ENCODE results near the gene KAT6B. TPM values are rescaled to one million over a fixed set of nuclear protein-coding genes. Genes with fewer than 3 reads are reported as not detected.
A peak's percentile ranks its signal among the peaks of the same experiment; 100 is the strongest.

The KAT6B gene
- total RNA-seq, 4 donors from 2014 or later: 29.1 to 159 (median 61.2) TPM

DNA sequence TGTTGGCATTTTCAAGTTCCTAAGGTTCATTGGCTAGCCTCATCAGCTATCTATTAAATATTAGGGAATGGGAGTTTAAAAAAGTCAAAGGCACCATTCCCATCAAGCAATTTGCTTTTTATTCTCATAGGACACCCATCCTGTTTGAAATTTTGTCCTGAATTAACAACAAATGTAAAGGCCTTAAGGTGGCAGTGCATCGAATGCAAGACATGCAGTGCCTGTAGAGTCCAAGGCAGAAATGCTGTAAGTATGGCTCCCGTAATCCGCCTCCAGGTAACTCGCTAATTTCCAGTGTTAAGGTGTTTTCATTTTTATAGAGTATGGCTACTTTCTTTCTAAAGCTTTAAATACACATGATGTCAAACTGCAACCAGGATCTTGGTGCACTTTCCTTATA, 143.1 kb downstream of the KAT6B start:
- intact Hi-C loops (cut with DNase I; ENCODE audit: low total_unique reads): no loop called here
- TF ChIP-seq CTCF (IDR thresholded peaks at IDR 0.05) (no peak), POLR2A (IDR thresholded peaks at IDR 0.05) (no peak)
- Histone ChIP-seq H3K27me3 (no peaks in the 10 kb centered on the region), H3K36me3 (no peaks in the 10 kb centered on the region), H3K4me1 (peaks cover 5 to 6% of the 10 kb centered on the region in 2 donors), H3K9me3 (no peaks in the 10 kb centered on the region), H3K4me3 (no peak overlapping the region), H3K27ac (no peak overlapping the region)
- no peak for DNase-seq

DNA sequence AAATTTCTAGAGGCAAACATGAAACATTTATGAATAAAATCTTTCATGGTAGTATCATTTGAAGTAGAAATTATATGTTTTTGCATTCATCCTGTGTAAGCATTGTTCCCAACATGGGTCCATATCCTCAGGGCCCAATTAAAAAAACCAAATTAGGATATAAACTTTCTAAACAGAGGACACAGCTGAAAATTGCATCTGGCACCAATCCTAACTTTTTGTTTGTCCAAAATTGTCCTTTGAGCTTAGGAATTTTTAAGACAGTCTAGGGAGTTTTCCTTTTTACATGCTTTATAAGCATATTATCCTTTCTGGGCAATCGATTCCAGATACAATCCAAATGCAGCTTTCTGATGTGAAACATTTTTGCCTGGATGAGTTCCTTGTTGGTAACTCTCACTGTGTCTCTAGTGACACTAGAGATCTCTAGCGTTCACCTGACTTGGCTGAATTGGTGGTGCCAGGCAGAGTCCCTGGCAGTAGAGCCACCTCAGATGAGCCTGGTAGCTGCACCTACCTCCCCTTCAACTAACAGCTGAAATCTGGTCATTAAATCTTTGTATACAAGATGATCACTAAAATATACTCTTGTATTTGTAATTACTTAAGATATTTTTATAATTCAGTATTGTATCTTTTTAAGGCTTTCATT, 147.5 kb downstream of the KAT6B start:
- H3K36me3 ChIP-seq: no peaks in the 10 kb centered on the region
- H3K27ac ChIP-seq: peak overlapping the region in 1 of 2 donors; percentile 1
- peaks cover 0 to 6% of the 10 kb centered on the region in 2 donors for H3K4me1 ChIP-seq
- no peaks in the 10 kb centered on the region for H3K27me3 ChIP-seq
- TF ChIP-seq CTCF (IDR thresholded peaks at IDR 0.05) (no peak), POLR2A (IDR thresholded peaks at IDR 0.05) (no peak)
- H3K4me3 ChIP-seq: no peak overlapping the region
- no peaks in the 10 kb centered on the region for H3K9me3 ChIP-seq
- intact Hi-C loops (cut with DNase I; ENCODE audit: low total_unique reads): no loop called here
- no peak for DNase-seq

- Histone ChIP-seq H3K4me1 (peaks cover 0 to 6% of the 10 kb centered on the region in 2 donors), H3K9me3 (no peaks in the 10 kb centered on the region)
Observed at GRCh38 chr10:74975758-74976157, 149.4 kb downstream of the KAT6B start.

DNA sequence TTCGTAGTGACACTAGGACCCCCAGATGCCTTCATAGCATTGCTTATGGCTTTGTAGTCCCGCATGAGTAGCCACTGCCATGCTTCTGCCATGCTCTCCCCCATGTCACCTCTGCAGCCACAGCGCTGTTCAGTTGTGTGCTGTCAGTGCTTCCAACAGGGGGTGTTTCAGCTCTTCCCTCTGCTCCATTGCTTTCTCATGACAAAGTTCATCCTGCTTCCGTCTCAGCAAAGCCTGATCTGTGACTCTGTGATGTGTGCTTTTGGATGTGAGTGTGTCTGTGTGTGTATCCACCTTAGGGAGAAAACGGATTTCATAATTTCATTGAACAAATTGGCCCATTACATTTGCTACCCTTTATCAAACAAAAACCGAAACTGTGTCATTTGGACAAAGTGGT, 150.2 kb downstream of the KAT6B start:
- no peak for TF ChIP-seq POLR2A (IDR thresholded peaks at IDR 0.05)
- TF ChIP-seq CTCF (IDR thresholded peaks at IDR 0.05): no peak
- intact Hi-C loops (cut with DNase I; ENCODE audit: low total_unique reads): no loop called here
- DNase-seq: no peak
- Histone ChIP-seq H3K27me3 (no peaks in the 10 kb centered on the region), H3K36me3 (no peaks in the 10 kb centered on the region), H3K4me3 (no peak overlapping the region), H3K4me1 (peaks cover 0 to 6% of the 10 kb centered on the region in 2 donors), H3K9me3 (no peaks in the 10 kb centered on the region), H3K27ac (no peak overlapping the region)

More at GRCh38 chr10:74975758-74976157, 149.4 kb downstream of the KAT6B start:
- H3K36me3 ChIP-seq: no peaks in the 10 kb centered on the region
- no peak for DNase-seq
- no peak overlapping the region for H3K4me3 ChIP-seq
- H3K27ac ChIP-seq: no peak overlapping the region
- no peak for TF ChIP-seq CTCF (IDR thresholded peaks at IDR 0.05)
- no peak for TF ChIP-seq POLR2A (IDR thresholded peaks at IDR 0.05)
- H3K27me3 ChIP-seq: no peaks in the 10 kb centered on the region
- intact Hi-C loops (cut with DNase I; ENCODE audit: low total_unique reads): no loop called here

DNA sequence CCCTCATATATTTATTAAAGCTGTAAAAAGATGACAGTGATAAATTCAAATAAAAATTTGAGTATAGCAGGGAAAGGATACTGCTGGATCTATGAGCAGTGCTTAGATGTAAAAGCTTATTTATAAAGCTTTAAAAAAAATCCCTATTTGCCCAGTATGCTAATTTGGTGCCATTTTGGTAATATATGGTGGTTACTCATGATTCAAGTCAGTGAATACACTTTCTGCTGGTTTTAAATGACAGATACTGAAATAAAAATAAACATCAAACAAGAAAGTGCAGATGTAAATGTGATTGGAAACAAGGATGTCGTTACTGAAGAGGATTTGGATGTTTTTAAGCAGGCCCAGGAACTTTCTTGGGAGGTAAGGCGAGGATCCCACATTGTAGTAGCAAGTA, 150.7 kb downstream of the KAT6B start:
- Histone ChIP-seq H3K27ac (no peak overlapping the region), H3K27me3 (no peaks in the 10 kb centered on the region), H3K9me3 (no peaks in the 10 kb centered on the region), H3K4me1 (peaks cover 0 to 6% of the 10 kb centered on the region in 2 donors), H3K4me3 (no peak overlapping the region), H3K36me3 (no peaks in the 10 kb centered on the region)
- DNase-seq: no peak
- TF ChIP-seq CTCF (IDR thresholded peaks at IDR 0.05) (no peak), POLR2A (IDR thresholded peaks at IDR 0.05) (no peak)
- intact Hi-C loops (cut with DNase I; ENCODE audit: low total_unique reads): no loop called here

All from uterus (tissue), 4 donors.